OCI-LY7 (cell line): Measurements from ENCODE around the gene ABCA5. TPM values are rescaled to one million over a fixed set of nuclear protein-coding genes. Genes with fewer than 3 reads are reported as not detected.

Source experiments
- BruUV-seq: library from RNA; stranded (reverse); fragments of 400-500 nt; replicated peaks from 2 replicates; lab custom pipeline; 2021; lab: Mats Ljungman, UMichigan
- CTCF ChIA-PET: fragments of 300-600 bp; sonication (Branson Sonifier 250); formaldehyde crosslinking; loops from one replicate; lab custom pipeline; 2022; ENCODE audit warnings: antibody characterized with exemption; ENCODE audit not compliant: unreplicated experiment; lab: Charles Lee
- POLR2A ChIA-PET: fragments of 300-600 bp; sonication (Branson Sonifier 250); formaldehyde crosslinking; loops from one replicate; lab custom pipeline; 2022; ENCODE audit warnings: antibody characterized with exemption; lab: Charles Lee
- DNase-seq: peaks from one replicate; pipeline ENCODE4 v3.0.0-alpha.2; 2015; ENCODE audit warnings: low spot score
- H2AFZ ChIP-seq: fragments of 200-600 bp; sonication (generic), shearing (Covaris generic); 2 replicates; pipeline ENCODE4 v1.6.1; 2014; ENCODE audit warnings: mild to moderate bottlenecking, antibody characterized with exemption, low read length, moderate library complexity
- H3K27ac ChIP-seq: fragments of 200-600 bp; sonication (generic); 2 replicates; pipeline ENCODE4 v1.5.1; 2014; ENCODE audit warnings: mixed run types, low read depth, mild to moderate bottlenecking, moderate library complexity, low read length, inconsistent platforms; ENCODE audit not compliant: poor library complexity, severe bottlenecking
- H3K36me3 ChIP-seq: fragments of 200-600 bp; sonication (generic); 2 replicates; pipeline ENCODE4 v1.6.1; 2014; ENCODE audit warnings: mild to moderate bottlenecking, antibody characterized with exemption, low read length, moderate library complexity, mixed read lengths; ENCODE audit not compliant: insufficient read depth
- H3K4me1 ChIP-seq: fragments of 200-600 bp; sonication (generic); 2 replicates; pipeline ENCODE4 v1.5.1; 2014; ENCODE audit warnings: mild to moderate bottlenecking, low read length; ENCODE audit not compliant: insufficient read depth, poor library complexity, severe bottlenecking
- H3K4me2 ChIP-seq: fragments of 200-600 bp; sonication (generic); 2 replicates; pipeline ENCODE4 v1.6.1; 2014; ENCODE audit warnings: mild to moderate bottlenecking, low read length
- H3K4me3 ChIP-seq: fragments of 200-600 bp; sonication (generic); 2 replicates; pipeline ENCODE4 v1.5.1; 2014; ENCODE audit warnings: mild to moderate bottlenecking, low read depth, low read length; ENCODE audit not compliant: poor library complexity, severe bottlenecking
- H3K79me2 ChIP-seq: fragments of 200-600 bp; sonication (generic); 2 replicates; pipeline ENCODE4 v1.6.1; 2016; ENCODE audit warnings: low read depth, mild to moderate bottlenecking, low read length, moderate library complexity, mixed read lengths; ENCODE audit not compliant: insufficient read depth
- H3K9me2 ChIP-seq: fragments of 200-600 bp; sonication (generic); 2 replicates; pipeline ENCODE4 v1.6.1; 2016; ENCODE audit warnings: mild to moderate bottlenecking, low read length, mixed read lengths; ENCODE audit not compliant: insufficient read depth
- H3K9me3 ChIP-seq: fragments of 200-600 bp; sonication (generic); 2 replicates; pipeline ENCODE4 v1.6.1; 2014; ENCODE audit warnings: mild to moderate bottlenecking, mixed run types, low read length, mixed read lengths
- H4K20me1 ChIP-seq: fragments of 200-600 bp; sonication (generic); 2 replicates; pipeline ENCODE4 v1.6.1; 2014; ENCODE audit warnings: mild to moderate bottlenecking, antibody characterized with exemption, low read length, moderate library complexity, mixed read lengths; ENCODE audit not compliant: insufficient read depth
- CTCF ChIP-seq: fragments of 200-600 bp; sonication (generic); conservative IDR thresholded peaks from 2 replicates; pipeline ENCODE4 v1.5.1; 2014; ENCODE audit warnings: mild to moderate bottlenecking, antibody characterized with exemption, low read length, moderate library complexity, mixed read lengths
- EZH2phosphoT487 ChIP-seq: fragments of 200-600 bp; sonication (generic); IDR thresholded peaks from 2 replicates; pipeline ENCODE4 v1.6.1; 2018; ENCODE audit warnings: low read depth, borderline replicate concordance, mild to moderate bottlenecking, mixed run types, antibody characterized with exemption, low read length, moderate library complexity, mixed read lengths
- intact Hi-C: fragments of 100-400 bp; cut with micrococcal nuclease; formaldehyde crosslinking; loops from one replicate; pipeline ENCODE4 v1.10.0; 2022; ENCODE audit not compliant: unreplicated experiment
- total RNA-seq, 2 experiments: library from RNA; depleted of rRNA in 1 of 2; stranded (reverse); fragments of >200 nt in 1 of 2; shearing (Covaris generic) in 1 of 2; gene quantifications; 2 replicates each; pipeline ENCODE4 v1.2.3, GENCODE V29; 2014 to 2022

ABCA5 gene
- total RNA-seq, 2 experiments from 2014 or later: 14.7 to 25.3 TPM

- Histone ChIP-seq H3K79me2 (no peaks in the 10 kb centered on the region), H3K4me1 (no peaks in the 10 kb centered on the region), H3K27ac (no peak overlapping the region), H3K4me3 (no peak overlapping the region), H3K4me2 (no peak overlapping the region), H4K20me1 (no peaks in the 10 kb centered on the region), H3K36me3 (no peaks in the 10 kb centered on the region), H3K9me2 (no peaks in the 10 kb centered on the region), H2AFZ (no peak overlapping the region), H3K9me3 (no peaks in the 10 kb centered on the region)
- CTCF ChIA-PET: no interaction called here
- intact Hi-C loops: loop anchor here (5.0 kb wide), 1 partner anchor 56 kb away; no protein-coding TSS in a partner anchor
- POLR2A ChIA-PET: interaction anchor here (0.9 to 3.1 kb wide), 4 partner anchors 10 to 186 kb away, joined by 3 to 21 read pairs (median 3); partner anchors contain the start of gene ABCA5
- BruUV-seq: no TSS peak
- DNase-seq: no peak
- TF ChIP-seq EZH2phosphoT487 (no peak), CTCF (no peak)
Measured at GRCh38 chr17:69336580-69336979, 9.6 kb upstream of the ABCA5 start.

GRCh38 chr17:69335058-69335457 lies 8.1 kb upstream of the ABCA5 start:
- Histone ChIP-seq H3K4me2 (no peak overlapping the region), H3K4me3 (no peak overlapping the region), H2AFZ (no peak overlapping the region), H4K20me1 (no peaks in the 10 kb centered on the region), H3K36me3 (no peaks in the 10 kb centered on the region), H3K9me3 (no peaks in the 10 kb centered on the region), H3K27ac (no peak overlapping the region), H3K9me2 (no peaks in the 10 kb centered on the region), H3K79me2 (no peaks in the 10 kb centered on the region), H3K4me1 (no peaks in the 10 kb centered on the region)
- CTCF ChIA-PET: interaction anchor here (0.6 kb wide), 1 partner anchor 65 kb away, joined by 3 read pairs; no protein-coding TSS in a partner anchor
- POLR2A ChIA-PET: interaction anchor here (0.5 to 3.1 kb wide), 17 partner anchors 9 to 1927 kb away, joined by 3 to 21 read pairs (median 3); partner anchors contain the start of gene ABCA5
- peak; percentile 62 for DNase-seq
- intact Hi-C loops: loop anchor here (1.0 to 5.0 kb wide), 2 partner anchors 57 to 188 kb away; no protein-coding TSS in a partner anchor
- BruUV-seq: no TSS peak
- TF ChIP-seq EZH2phosphoT487 (no peak), CTCF (peak; percentile 80)

GRCh38 chr17:69333561-69333960 lies 6.6 kb upstream of the ABCA5 start:
- Histone ChIP-seq H3K79me2 (no peaks in the 10 kb centered on the region), H3K4me1 (no peaks in the 10 kb centered on the region), H3K4me3 (no peak overlapping the region), H3K9me3 (no peaks in the 10 kb centered on the region), H2AFZ (no peak overlapping the region), H3K9me2 (no peaks in the 10 kb centered on the region), H3K4me2 (no peak overlapping the region), H3K27ac (no peak overlapping the region), H3K36me3 (no peaks in the 10 kb centered on the region), H4K20me1 (no peaks in the 10 kb centered on the region)
- intact Hi-C loops: no loop called here
- DNase-seq: no peak
- TF ChIP-seq EZH2phosphoT487: no peak
- TF ChIP-seq CTCF: no peak
- CTCF ChIA-PET: interaction anchor here (1.1 kb wide), 1 partner anchor 9 kb away, joined by 3 read pairs; no protein-coding TSS in a partner anchor
- no TSS peak for BruUV-seq
- POLR2A ChIA-PET: interaction anchor here (0.6 to 0.9 kb wide), 4 partner anchors 17 to 252 kb away, joined by 3 to 6 read pairs (median 4); no protein-coding TSS in a partner anchor
